ENCODE measurements around the gene DTX1. TPM values are rescaled to one million over a fixed set of nuclear protein-coding genes. Genes with fewer than 3 reads are reported as not detected.
A peak's percentile ranks its signal among the peaks of the same experiment; 100 is the strongest.

DTX1 gene
- total and polyA plus RNA-seq, 7 donors = 0.49 to 2.4 (median 0.75) TPM

GRCh38 chr12:113030875-113031525 lies 25.5 kb upstream of the DTX1 start:
- Histone ChIP-seq H3K36me3 (ENCODE audit: insufficient read depth in 1 of 2, low read depth in 1 of 2) (no peaks in the 10 kb centered on the region), H3K27ac (no peak overlapping the region), H3K4me1 (no peaks in the 10 kb centered on the region), H3K9me3 (no peaks in the 10 kb centered on the region), H3K4me3 (no peak overlapping the region), H3K27me3 (ENCODE audit: insufficient read depth in 3 of 3, low read length in 2 of 3) (no peaks in the 10 kb centered on the region)
- DNase-seq (no peak), ATAC-seq (peak in 1 of 4 donors; percentile 35)
- TF ChIP-seq CTCF (IDR thresholded peaks at IDR 0.05) = peak; percentile 48
- WGBS, 3 donors = 10 to 12% (median 10%) methylated on average over 9 of the region's 9 CpGs
- intact Hi-C loops (cut with DNase I) = loop anchor here in 1 of 2 donors (10.0 kb wide), 1 partner anchor 126 kb away; the partner anchor contains the start of gene OAS1

GRCh38 chr12:113039911-113040445 lies 16.6 kb upstream of the DTX1 start:
- DNase-seq (no peak), ATAC-seq (no peak)
- H3K36me3 ChIP-seq (ENCODE audit: insufficient read depth in 1 of 2, low read depth in 1 of 2) = no peaks in the 10 kb centered on the region
- no peak for TF ChIP-seq CTCF (IDR thresholded peaks at IDR 0.05)
- no peaks in the 10 kb centered on the region for H3K9me3 ChIP-seq
- peaks cover 0 to 7% (median 2%) of the 10 kb centered on the region in 3 donors for H3K27me3 ChIP-seq (ENCODE audit: insufficient read depth in 3 of 3, low read length in 2 of 3)
- 58 to 73% (median 72%) methylated on average over 4 of the region's 4 CpGs for WGBS, 3 donors
- H3K27ac ChIP-seq = no peak overlapping the region
- intact Hi-C loops (cut with DNase I) = loop anchor here in 1 of 2 donors (10.0 kb wide), 1 partner anchor 135 kb away; the partner anchor contains the start of gene OAS1
- H3K4me1 ChIP-seq = no peaks in the 10 kb centered on the region
- no peak overlapping the region for H3K4me3 ChIP-seq

DNA sequence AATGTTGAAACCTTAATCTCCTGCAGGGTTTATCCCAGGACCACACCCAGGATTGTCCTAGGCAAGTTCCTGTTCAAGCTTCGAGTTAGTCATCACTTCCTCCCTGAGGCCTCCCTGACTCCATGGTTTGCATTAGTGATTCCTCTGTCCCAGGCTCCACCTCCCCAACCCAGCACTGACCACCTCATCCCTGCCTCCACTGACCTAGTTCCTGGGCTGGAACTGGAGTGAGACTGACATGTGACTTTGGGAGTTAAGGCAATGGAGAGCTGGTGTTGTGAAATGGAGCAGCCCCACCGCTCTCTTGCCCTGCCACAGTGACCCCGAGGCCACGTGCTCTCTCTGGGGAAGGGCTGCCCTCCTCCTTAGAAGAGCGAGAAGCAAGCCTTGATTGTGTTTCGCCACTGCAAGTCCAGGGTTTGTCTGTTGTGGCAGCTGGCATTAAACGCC lies 15.8 kb upstream of the DTX1 start:
- no peak overlapping the region for H3K27ac ChIP-seq
- H3K4me3 ChIP-seq = no peak overlapping the region
- ATAC-seq (peak in 3 of 4 donors; percentile 85 to 90 (median 87)), DNase-seq (peak; percentile 76 to 87)
- H3K4me1 ChIP-seq = no peaks in the 10 kb centered on the region
- TF ChIP-seq CTCF (IDR thresholded peaks at IDR 0.05) = no peak
- H3K27me3 ChIP-seq (ENCODE audit: insufficient read depth in 3 of 3, low read length in 2 of 3) = peaks cover 0 to 9% (median 2%) of the 10 kb centered on the region in 3 donors
- H3K9me3 ChIP-seq = no peaks in the 10 kb centered on the region
- no peaks in the 10 kb centered on the region for H3K36me3 ChIP-seq (ENCODE audit: insufficient read depth in 1 of 2, low read depth in 1 of 2)
- intact Hi-C loops (cut with DNase I) = no loop called here
- 34 to 54% (median 44%) methylated on average over 7 of the region's 7 CpGs for WGBS, 3 donors

DNA sequence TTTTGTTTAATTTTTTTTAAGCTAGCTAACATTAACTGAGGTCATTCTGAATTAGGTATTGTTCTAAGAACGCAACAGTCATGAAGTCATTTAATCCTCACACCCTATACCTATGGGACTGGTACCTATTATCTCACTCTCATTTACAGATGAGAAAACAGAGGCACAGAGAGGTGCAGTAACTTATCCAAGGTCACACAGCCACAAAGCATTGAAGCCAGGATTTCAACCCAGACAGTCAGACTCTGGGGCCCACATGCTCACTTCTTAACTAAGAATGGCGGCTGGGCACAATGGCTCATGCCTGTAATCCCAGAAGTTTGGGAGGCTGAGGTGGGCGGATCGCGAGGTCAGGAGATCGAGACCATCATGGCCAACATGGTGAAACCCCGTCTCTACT lies 15.0 kb upstream of the DTX1 start:
- ATAC-seq = no peak
- TF ChIP-seq CTCF (IDR thresholded peaks at IDR 0.05) = no peak

More for the DNA sequence above, 15.0 kb upstream of the DTX1 start:
- Histone ChIP-seq H3K27me3 (ENCODE audit: insufficient read depth in 3 of 3, low read length in 2 of 3) (peaks cover 0 to 9% (median 2%) of the 10 kb centered on the region in 3 donors), H3K4me3 (no peak overlapping the region), H3K27ac (no peak overlapping the region), H3K36me3 (ENCODE audit: insufficient read depth in 1 of 2, low read depth in 1 of 2) (no peaks in the 10 kb centered on the region), H3K4me1 (no peaks in the 10 kb centered on the region), H3K9me3 (no peaks in the 10 kb centered on the region)
- no peak for DNase-seq
- intact Hi-C loops (cut with DNase I) = no loop called here
- 85 to 95% (median 94%) methylated on average over 7 of the region's 7 CpGs for WGBS, 3 donors

Data from psoas muscle (tissue), 8 donors.